Mammary epithelial cell (primary cell): ENCODE results near the gene AUTS2.

Experiments used
- CTCF ChIP-seq, 2 donors: IDR thresholded peaks in 1 of 2; conservative IDR thresholded peaks in 1 of 2; 2 replicates each; pipeline ENCODE4 v1.5.1; 2011 to 2012; ENCODE audit warnings: inconsistent platforms in 2 of 2, low read length in 2 of 2, mild to moderate bottlenecking in 2 of 2, control low read depth in 1 of 2, low read depth in 1 of 2; ENCODE audit not compliant: insufficient read depth in 1 of 2; ENCODE audit errors: extremely low read depth in 1 of 2
- EZH2 ChIP-seq: IDR thresholded peaks from 2 replicates; pipeline ENCODE4 v1.6.1; 2012; ENCODE audit warnings: low read length, inconsistent platforms, borderline replicate concordance

- TF ChIP-seq CTCF (conservative IDR thresholded peaks at IDR 0.05 in 1 of 2, IDR thresholded peaks at IDR 0.05 in 1 of 2; ENCODE audit: extremely low read depth in 1 of 2, insufficient read depth in 1 of 2, low read depth in 1 of 2, low read length in 2 of 2) (no peak), EZH2 (no peak)
Measured at GRCh38 chr7:70649323-70649722, 1051.0 kb downstream of the AUTS2 start.
